Adrenal gland (tissue), 12 donors: ENCODE results near the gene CPT1C. TPM values are rescaled to one million over a fixed set of nuclear protein-coding genes. Genes with fewer than 3 reads are reported as not detected.

Experiments
- DNase-seq, 7 donors: peaks; one replicate each; pipeline ENCODE4 v3.0.0-alpha.2; 2019 to 2020
- H3K27ac ChIP-seq, 5 donors: fragments of 200-600 bp; sonication (generic) in 4 of 5; 1 replicate in 3 of 5; 2 replicates in 2 of 5; pipeline versions ENCODE4 v1.5.1 to v1.8.0; 2016 to 2020; ENCODE audit warnings: mild to moderate bottlenecking in 1 of 5
- H3K27me3 ChIP-seq: fragments of 200-600 bp; 2 replicates; pipeline ENCODE4 v1.8.0; 2021
- H3K36me3 ChIP-seq, 2 donors: fragments of 200-600 bp; replicated peaks in 1 of 2; 1 replicate in 1 of 2; 2 replicates in 1 of 2; pipeline versions ENCODE4 v1.5.1 to v1.8.0; 2018 to 2022
- H3K4me1 ChIP-seq, 2 donors: fragments of 200-600 bp; replicated peaks in 1 of 2; 1 replicate in 1 of 2; 2 replicates in 1 of 2; pipeline versions ENCODE4 v1.5.1 to v1.8.0; 2018 to 2021
- H3K4me3 ChIP-seq, 4 donors: fragments of 200-600 bp; sonication (generic) in 3 of 4; one replicate each; pipeline ENCODE4 v1.5.1; 2016 to 2018
- H3K9me3 ChIP-seq, 3 donors: fragments of 200-600 bp; sonication (generic) in 1 of 3; replicated peaks in 1 of 3; 1 replicate in 2 of 3; 2 replicates in 1 of 3; pipeline versions ENCODE4 v1.5.1 to v1.8.0; 2016 to 2021
- POLR2A ChIP-seq, 2 donors: fragments of 450-650 bp; IDR thresholded peaks; one replicate each; pipeline ENCODE4 v1.6.1; 2017; ENCODE audit warnings: antibody characterized with exemption in 2 of 2, mild to moderate bottlenecking in 2 of 2, moderate library complexity in 1 of 2
- WGBS, 4 donors: extraction: QIAGEN DNeasy Blood & Tissue Kit in 2 of 4; methylation state at CpG; one replicate each; pipeline versions ENCODE4 v1.1.5 to v1.1.7; 2013 to 2017; 5-methylcytosine and 5-hydroxymethylcytosine counted together
- intact Hi-C, 2 donors: fragments of 100-400 bp; cut with DNase I; formaldehyde crosslinking; loops; one replicate each; pipeline versions ENCODE4 v1.14.1 to v1.15.0; 2022 to 2023
- polyA plus RNA-seq, 3 donors: library from polyadenylated mRNA; stranded (reverse); fragments of 200-250 nt in 2 of 3; fragments of 350-450 nt in 1 of 3; fragmentation: Illumina TruSeq in 1 of 3; extraction: RNeasy Lipid Tissue Mini Kit (QIAGEN cat#74804) in 1 of 3; gene quantifications; one replicate each; pipeline ENCODE4 v1.2.3, GENCODE V29; 2013 to 2014
- total RNA-seq, 9 donors: library from RNA; depleted of rRNA in 4 of 9; stranded (reverse); fragments of >200 nt in 4 of 9; fragments of 120-200 nt in 1 of 9; fragmentation: NEBNext Ultra II Directional in 1 of 9; extraction: Animal tissue kit (Norgen Biotek cat#: 25700) in 1 of 9; gene quantifications; one replicate each; pipeline versions ENCODE4 v1.1.0 to v1.2.4, GENCODE V29; 2013 to 2023
- TF ChIP-seq, protein P1 (sequence below), 6 experiments: fragments of 450-650 bp in 4 of 6; fragments of 200-600 bp in 2 of 6; sonication (generic) in 1 of 6; IDR thresholded peaks; 1 replicate in 5 of 6; 2 replicates in 1 of 6; pipeline versions ENCODE4 v1.5.1 to v1.8.0; 2016 to 2021; ENCODE audit warnings: antibody characterized with exemption in 6 of 6, mild to moderate bottlenecking in 2 of 6, moderate library complexity in 1 of 6
- donor health status: healthy with polysubstance abuse.
- donor health status: Bipolar disorder and iron deficiency.
- donor health status: DM: yes; HTN: yes; CAD: no.
- donor health status: DM: no; HTN: no; CAD: no.
- donor health status: DM: no; HTN: no; CAD: no.
- donor health status: DM: yes; HTN: yes; CAD: no.

CPT1C gene
- total and polyA plus RNA-seq, 12 donors: 2.4 to 55.7 (median 5.9) TPM; not detected in 1

- 86 to 94% (median 91%) methylated on average over 12 of the region's 12 CpGs for WGBS, 4 donors
- H3K4me3 ChIP-seq: no peak overlapping the region
- no peaks in the 10 kb centered on the region for H3K27me3 ChIP-seq
- no peak for TF ChIP-seq POLR2A (IDR thresholded peaks at IDR 0.05)
- TF ChIP-seq, protein P1, sequence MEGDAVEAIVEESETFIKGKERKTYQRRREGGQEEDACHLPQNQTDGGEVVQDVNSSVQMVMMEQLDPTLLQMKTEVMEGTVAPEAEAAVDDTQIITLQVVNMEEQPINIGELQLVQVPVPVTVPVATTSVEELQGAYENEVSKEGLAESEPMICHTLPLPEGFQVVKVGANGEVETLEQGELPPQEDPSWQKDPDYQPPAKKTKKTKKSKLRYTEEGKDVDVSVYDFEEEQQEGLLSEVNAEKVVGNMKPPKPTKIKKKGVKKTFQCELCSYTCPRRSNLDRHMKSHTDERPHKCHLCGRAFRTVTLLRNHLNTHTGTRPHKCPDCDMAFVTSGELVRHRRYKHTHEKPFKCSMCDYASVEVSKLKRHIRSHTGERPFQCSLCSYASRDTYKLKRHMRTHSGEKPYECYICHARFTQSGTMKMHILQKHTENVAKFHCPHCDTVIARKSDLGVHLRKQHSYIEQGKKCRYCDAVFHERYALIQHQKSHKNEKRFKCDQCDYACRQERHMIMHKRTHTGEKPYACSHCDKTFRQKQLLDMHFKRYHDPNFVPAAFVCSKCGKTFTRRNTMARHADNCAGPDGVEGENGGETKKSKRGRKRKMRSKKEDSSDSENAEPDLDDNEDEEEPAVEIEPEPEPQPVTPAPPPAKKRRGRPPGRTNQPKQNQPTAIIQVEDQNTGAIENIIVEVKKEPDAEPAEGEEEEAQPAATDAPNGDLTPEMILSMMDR (IDR thresholded peaks at IDR 0.05): no peak
- H3K9me3 ChIP-seq: no peaks in the 10 kb centered on the region
- intact Hi-C loops: no loop called here
- H3K27ac ChIP-seq: no peak overlapping the region
- no peak for DNase-seq
- peaks cover 14 to 17% of the 10 kb centered on the region in 2 donors for H3K4me1 ChIP-seq
- H3K36me3 ChIP-seq: peaks cover 0 to 40% of the 10 kb centered on the region in 2 donors
Observed at GRCh38 chr19:49663224-49663623, 27.7 kb upstream of the CPT1C start.

GRCh38 chr19:49664171-49665035 is 26.5 kb upstream of the CPT1C start:
- WGBS, 4 donors: 0 to 2% (median 0%) methylated on average over 24 to 53 of the region's 53 CpGs
- intact Hi-C loops: no loop called here
- no peaks in the 10 kb centered on the region for H3K9me3 ChIP-seq
- H3K27me3 ChIP-seq: no peaks in the 10 kb centered on the region
- peak; percentile 89 to 94 (median 92) for DNase-seq
- TF ChIP-seq, protein P1 (IDR thresholded peaks at IDR 0.05): peak in 5 of 6 experiments; percentile 6 to 52 (median 31)
- TF ChIP-seq POLR2A (IDR thresholded peaks at IDR 0.05): peak in 1 of 2 donors; percentile 58
- peaks cover 0 to 30% of the 10 kb centered on the region in 2 donors for H3K36me3 ChIP-seq
- peak overlapping the region; percentile 72 to 92 (median 86) for H3K27ac ChIP-seq
- peak overlapping the region in 3 of 4 donors; percentile 53 to 69 (median 61) for H3K4me3 ChIP-seq
- H3K4me1 ChIP-seq: peaks cover 14 to 17% of the 10 kb centered on the region in 2 donors

DNA sequence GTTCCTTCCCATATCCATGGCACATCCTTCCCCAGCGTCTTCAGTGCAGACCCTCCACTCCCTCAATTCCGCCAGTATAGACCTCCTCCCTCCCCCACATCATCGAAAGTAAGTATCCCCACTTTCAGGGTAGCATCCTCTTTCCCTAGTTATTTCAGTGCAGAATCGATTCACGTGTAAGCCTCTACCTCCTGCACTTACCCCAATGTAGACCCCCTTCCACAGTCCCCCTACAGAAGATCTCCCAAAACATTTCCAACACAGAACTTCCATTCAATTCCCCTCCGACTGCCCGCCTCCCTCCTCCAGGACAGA is 25.9 kb upstream of the CPT1C start:
- intact Hi-C loops: no loop called here
- H3K36me3 ChIP-seq: peaks cover 0 to 27% of the 10 kb centered on the region in 2 donors
- no peaks in the 10 kb centered on the region for H3K9me3 ChIP-seq
- peak overlapping the region; percentile 53 to 79 (median 65) for H3K4me3 ChIP-seq
- no peaks in the 10 kb centered on the region for H3K27me3 ChIP-seq
- H3K4me1 ChIP-seq: peaks cover 14 to 17% of the 10 kb centered on the region in 2 donors
- peak overlapping the region; percentile 72 to 92 (median 86) for H3K27ac ChIP-seq
- TF ChIP-seq, protein P1 (IDR thresholded peaks at IDR 0.05): no peak
- TF ChIP-seq POLR2A (IDR thresholded peaks at IDR 0.05): no peak
- no peak for DNase-seq
- 0 to 1% (median 0%) methylated on average over 7 of the region's 7 CpGs for WGBS, 4 donors

GRCh38 chr19:49665351-49666119 is 25.4 kb upstream of the CPT1C start, which contains the start of the genes BCL2L12 and IRF3:
BCL2L12 (plus strand) TSS chr19:49665933; CDS start chr19:49666693, 760 bp downstream.
IRF3 (minus strand) TSS chr19:49665857; CDS start chr19:49664838, 1,019 bp downstream.
- H3K9me3 ChIP-seq: no peaks in the 10 kb centered on the region
- peak within 1 kb of the TSS; percentile 72 to 92 (median 86) for H3K27ac ChIP-seq
- peak; percentile 98 to 99 (median 99) for DNase-seq
- peak within 1 kb of the TSS; percentile 53 to 79 (median 65) for H3K4me3 ChIP-seq
- no peaks in the 10 kb centered on the region for H3K27me3 ChIP-seq
- H3K36me3 ChIP-seq: peaks cover 0 to 22% of the 10 kb centered on the region in 2 donors
- intact Hi-C loops: no loop called here
- TF ChIP-seq, protein P1 (IDR thresholded peaks at IDR 0.05): no peak
- TF ChIP-seq POLR2A (IDR thresholded peaks at IDR 0.05): peak; percentile 50 to 77
- 0% methylated on average over 46 to 50 of the region's 50 CpGs for WGBS, 4 donors
- peaks cover 14 to 17% of the 10 kb centered on the region in 2 donors for H3K4me1 ChIP-seq
